Measurements from ENCODE around the gene DGKB.
A peak's percentile ranks its signal among the peaks of the same experiment; 100 is the strongest.

DGKB gene

DNA sequence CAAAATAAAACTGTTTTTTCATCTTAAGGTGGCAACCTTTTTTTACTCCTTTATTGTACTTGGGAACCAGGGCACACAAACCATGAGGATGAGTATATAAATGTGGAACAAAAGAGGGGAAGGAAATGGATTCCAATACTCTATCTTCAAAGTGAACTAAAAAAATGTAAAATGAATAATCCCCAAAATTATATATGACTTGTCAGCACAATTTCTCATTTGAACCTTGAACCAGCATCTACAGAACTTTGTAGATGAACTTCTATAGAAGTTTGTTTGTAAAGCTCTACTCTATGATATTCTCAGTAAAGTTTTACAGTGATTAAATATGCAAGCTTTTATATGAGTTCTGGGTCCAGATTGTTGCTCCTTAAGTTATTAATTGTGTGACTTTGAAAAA lies 694.8 kb downstream of the DGKB start:
- Mint-ChIP-seq H3K9me3 (no peaks in the 10 kb centered on the region), H3K4me1 (no peaks in the 10 kb centered on the region), H3K27ac (no peak overlapping the region), H3K36me3 (ENCODE audit: low read depth) (no peaks in the 10 kb centered on the region), H3K27me3 (ENCODE audit: low read depth) (no peaks in the 10 kb centered on the region), H3K4me3 (no peak overlapping the region)
- TF ChIP-seq CTCF (IDR thresholded peaks at IDR 0.05; ENCODE audit: unreplicated experiment in 3 of 3) = no peak

- Mint-ChIP-seq H3K9me3 (no peaks in the 10 kb centered on the region), H3K36me3 (ENCODE audit: low read depth) (no peaks in the 10 kb centered on the region), H3K27ac (no peak overlapping the region), H3K4me3 (no peak overlapping the region), H3K4me1 (no peaks in the 10 kb centered on the region), H3K27me3 (ENCODE audit: low read depth) (no peaks in the 10 kb centered on the region)
- no peak for TF ChIP-seq CTCF (IDR thresholded peaks at IDR 0.05; ENCODE audit: unreplicated experiment in 3 of 3)
Measured at GRCh38 chr7:14207138-14207537, 695.4 kb downstream of the DGKB start.

GRCh38 chr7:14206121-14206520 lies 696.4 kb downstream of the DGKB start:
- Mint-ChIP-seq H3K36me3 (ENCODE audit: low read depth) (no peaks in the 10 kb centered on the region), H3K4me3 (no peak overlapping the region), H3K9me3 (no peaks in the 10 kb centered on the region), H3K27me3 (ENCODE audit: low read depth) (no peaks in the 10 kb centered on the region), H3K4me1 (no peaks in the 10 kb centered on the region), H3K27ac (no peak overlapping the region)
- no peak for TF ChIP-seq CTCF (IDR thresholded peaks at IDR 0.05; ENCODE audit: unreplicated experiment in 3 of 3)

DNA sequence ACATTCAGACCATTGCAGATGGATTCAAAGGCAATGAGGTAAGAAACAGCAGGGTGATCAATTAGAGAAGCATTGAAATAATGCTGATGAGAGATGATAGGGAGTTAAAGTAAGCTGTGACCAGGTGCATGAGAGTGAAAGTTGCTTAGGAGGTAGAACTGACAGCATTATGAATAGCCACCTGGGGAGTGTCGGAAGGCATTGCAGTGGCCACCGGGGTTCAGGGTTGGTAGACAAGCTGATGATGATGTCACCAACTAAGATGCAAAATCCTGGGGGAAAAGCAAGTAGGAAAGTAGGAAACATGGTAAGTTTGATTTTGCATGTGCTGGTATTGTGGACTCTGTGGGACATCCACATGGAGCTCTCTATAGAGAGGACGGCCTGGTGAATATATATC lies 701.2 kb downstream of the DGKB start:
- Mint-ChIP-seq H3K36me3 (ENCODE audit: low read depth) (no peaks in the 10 kb centered on the region), H3K4me3 (no peak overlapping the region), H3K27me3 (ENCODE audit: low read depth) (no peaks in the 10 kb centered on the region), H3K9me3 (peaks cover 8% of the 10 kb centered on the region), H3K4me1 (peaks cover 19% of the 10 kb centered on the region), H3K27ac (no peak overlapping the region)
- TF ChIP-seq CTCF (IDR thresholded peaks at IDR 0.05; ENCODE audit: unreplicated experiment in 3 of 3) = no peak

- no peak overlapping the region for H3K4me3 Mint-ChIP-seq
- peaks cover 8% of the 10 kb centered on the region for H3K9me3 Mint-ChIP-seq
- H3K27ac Mint-ChIP-seq = no peak overlapping the region
- no peaks in the 10 kb centered on the region for H3K27me3 Mint-ChIP-seq (ENCODE audit: low read depth)
- peaks cover 30% of the 10 kb centered on the region for H3K4me1 Mint-ChIP-seq
- no peak for TF ChIP-seq CTCF (IDR thresholded peaks at IDR 0.05; ENCODE audit: unreplicated experiment in 3 of 3)
- no peaks in the 10 kb centered on the region for H3K36me3 Mint-ChIP-seq (ENCODE audit: low read depth)
Measured at GRCh38 chr7:14199336-14199735, 703.2 kb downstream of the DGKB start.

DNA sequence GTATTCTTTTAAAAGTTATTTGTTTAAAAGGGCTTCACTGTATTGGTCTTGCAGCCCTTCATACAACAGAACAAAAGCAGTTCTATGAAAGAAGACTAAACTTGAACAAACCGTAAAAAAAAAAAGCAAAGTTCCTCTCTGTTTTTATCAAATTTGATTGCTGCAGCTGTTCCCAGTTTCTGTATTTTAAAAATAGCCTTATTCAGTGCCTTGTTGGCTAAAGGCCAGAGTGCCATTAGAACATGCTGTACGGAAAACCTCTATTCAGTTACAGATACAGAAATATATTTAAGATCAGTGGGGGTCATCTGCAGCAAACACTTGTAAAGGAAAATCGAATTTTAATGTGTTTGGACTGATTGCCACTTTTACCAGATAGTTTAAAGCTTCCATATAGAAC lies 705.3 kb downstream of the DGKB start:
- H3K27ac Mint-ChIP-seq = peak overlapping the region in 1 of 3 experiments; percentile 54
- H3K4me3 Mint-ChIP-seq = no peak overlapping the region
- no peaks in the 10 kb centered on the region for H3K27me3 Mint-ChIP-seq (ENCODE audit: low read depth)
- peaks cover 8% of the 10 kb centered on the region for H3K9me3 Mint-ChIP-seq
- H3K36me3 Mint-ChIP-seq (ENCODE audit: low read depth) = no peaks in the 10 kb centered on the region
- TF ChIP-seq CTCF (IDR thresholded peaks at IDR 0.05; ENCODE audit: unreplicated experiment in 3 of 3) = no peak
- peaks cover 30% of the 10 kb centered on the region for H3K4me1 Mint-ChIP-seq

All from nephron (organoid).